ENCODE measurements around the gene TMEM184B.

The TMEM184B gene

GRCh38 chr22:38226853-38227649, 45.8 kb downstream of the TMEM184B start:
- DNase-seq = no peak

- DNase-seq = no peak
Observed at GRCh38 chr22:38223289-38223960, 49.4 kb downstream of the TMEM184B start.

- no peak for DNase-seq
Observed at GRCh38 chr22:38222797-38223119, 50.1 kb downstream of the TMEM184B start.

GRCh38 chr22:38221908-38222796, 50.7 kb downstream of the TMEM184B start:
- no peak for DNase-seq

DNA sequence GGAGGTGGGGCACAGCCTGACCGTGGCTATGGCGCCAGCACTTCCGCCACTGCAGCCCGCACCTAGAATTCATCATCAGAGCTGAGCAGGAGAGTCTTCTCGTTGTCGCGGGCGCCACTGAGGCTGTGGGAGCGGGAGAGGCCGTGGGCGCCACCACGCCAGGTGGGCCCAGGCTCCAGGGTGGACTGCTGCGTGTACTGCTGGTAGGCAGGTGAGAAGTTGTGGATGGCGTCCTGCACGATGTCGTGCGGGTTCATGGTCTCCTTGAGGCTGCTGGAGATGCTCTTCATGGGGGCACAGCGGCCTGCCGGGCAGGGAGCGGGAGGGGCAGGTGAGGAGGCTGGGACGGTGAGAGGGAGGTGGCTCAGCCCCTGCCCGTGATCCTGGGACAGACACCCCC, 51.4 kb downstream of the TMEM184B start:
- DNase-seq = no peak

GRCh38 chr22:38220653-38221386, 52.0 kb downstream of the TMEM184B start:
- DNase-seq = no peak

DNA sequence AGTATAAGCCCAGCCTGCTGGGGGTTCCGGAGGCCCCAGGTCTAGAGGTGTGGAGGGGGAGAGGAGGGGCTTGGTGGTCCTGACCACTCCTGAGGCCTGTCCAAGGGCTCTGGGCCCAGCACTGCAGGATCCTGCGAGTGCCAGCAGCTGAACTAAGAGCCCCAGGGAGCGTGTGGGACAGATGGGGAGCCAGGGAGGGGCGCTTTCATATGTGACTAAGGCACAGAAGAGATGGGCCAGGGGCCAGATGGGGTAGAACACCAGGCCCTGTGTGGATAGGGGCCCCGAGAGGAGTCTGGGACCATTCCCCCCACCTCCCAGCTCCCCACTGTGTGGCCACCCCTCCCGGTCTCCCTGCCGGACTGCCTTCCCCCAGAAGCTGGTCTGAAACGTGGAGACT, 52.6 kb downstream of the TMEM184B start:
- DNase-seq = no peak

- DNase-seq = peak; percentile 33
Observed at GRCh38 chr22:38219632-38220031, 53.2 kb downstream of the TMEM184B start.

DNA sequence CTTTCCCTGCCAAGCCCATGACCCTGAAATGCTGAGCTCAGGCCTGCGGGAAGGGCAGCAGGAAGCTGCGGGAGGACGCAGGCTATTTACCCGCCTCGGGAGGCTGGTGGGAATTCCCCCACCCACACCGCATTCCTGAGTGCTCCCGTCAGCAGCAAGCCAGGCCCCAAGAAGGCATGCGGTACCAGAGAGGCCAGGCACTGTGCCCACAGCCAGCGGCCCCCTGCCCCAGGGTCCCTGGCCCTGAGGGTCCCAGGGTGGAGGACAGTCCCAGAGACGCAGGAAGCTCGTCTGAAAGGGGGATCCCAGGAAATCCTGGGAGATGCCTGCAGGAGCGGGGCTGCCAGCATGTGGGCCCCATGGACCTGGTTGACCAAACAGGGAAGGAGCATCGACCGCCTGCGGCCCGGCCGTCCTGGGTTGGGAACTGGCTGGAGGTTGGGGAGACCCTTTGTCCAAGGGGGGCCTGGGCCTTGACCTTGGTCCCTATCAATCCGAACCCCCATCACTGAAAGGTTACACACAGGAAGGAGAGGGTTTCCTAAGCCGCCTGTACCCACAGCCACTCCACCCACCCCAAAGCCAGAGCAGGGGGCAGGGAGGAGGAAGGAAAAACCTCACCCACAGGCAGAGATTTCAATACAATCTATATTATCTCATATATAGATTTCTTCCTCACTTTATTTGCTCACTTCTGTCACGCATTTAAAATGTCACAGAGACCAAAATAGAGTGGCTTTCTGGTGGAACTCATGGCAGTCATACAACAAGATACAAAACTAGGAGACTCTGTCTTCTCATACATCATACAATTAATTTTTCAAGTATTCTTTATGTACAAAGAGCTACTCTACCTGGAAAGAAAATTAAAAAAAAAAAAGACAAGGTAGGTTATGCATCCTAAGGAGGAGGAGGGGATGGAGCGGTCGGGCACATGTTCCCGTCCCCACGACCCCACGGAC, 53.9 kb downstream of the TMEM184B start:
- DNase-seq = peak; percentile 53

- DNase-seq = peak; percentile 31
Observed at GRCh38 chr22:38215156-38216038, 57.4 kb downstream of the TMEM184B start.

GRCh38 chr22:38214302-38215056, 58.3 kb downstream of the TMEM184B start:
- DNase-seq = peak; percentile 71

- DNase-seq = no peak
Observed at GRCh38 chr22:38213990-38214301, 58.9 kb downstream of the TMEM184B start.

- DNase-seq = no peak
Observed at GRCh38 chr22:38213319-38213989, 59.4 kb downstream of the TMEM184B start.

DNA sequence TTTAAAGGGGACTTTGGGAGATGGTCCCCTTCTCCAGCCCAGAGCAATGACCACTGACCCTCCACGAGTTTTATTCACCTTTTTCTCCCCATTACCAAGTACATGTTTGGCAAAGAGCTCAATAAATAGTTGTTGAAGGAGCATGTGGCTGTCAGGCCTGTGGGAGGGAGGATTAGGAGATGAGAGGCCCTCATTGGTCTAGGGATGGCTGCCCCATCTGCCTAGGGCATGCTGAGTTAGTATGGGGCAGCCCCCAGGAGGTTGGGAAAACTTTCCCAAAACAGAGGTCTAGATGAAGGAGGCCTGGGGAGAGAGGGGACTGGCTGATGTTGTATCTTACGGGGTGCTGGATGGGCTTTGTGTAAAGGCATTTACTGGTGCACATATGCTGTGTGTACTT, 60.4 kb downstream of the TMEM184B start:
- no peak for DNase-seq

- no peak for DNase-seq
Observed at GRCh38 chr22:38211556-38211955, 61.3 kb downstream of the TMEM184B start.

GRCh38 chr22:38208551-38208968, 64.2 kb downstream of the TMEM184B start:
- no peak for DNase-seq

- DNase-seq = no peak
Observed at GRCh38 chr22:38207898-38208432, 64.8 kb downstream of the TMEM184B start.

Data from right kidney (tissue), 1 donor.